HUES48 (cell line): Measurements from ENCODE around the gene KRTAP4-16.
"Not testable (repeated sequence)": the region's sequence is repeated elsewhere in the genome, so short reads cannot be mapped to it uniquely, and the experiment has no call there.

ENCODE experiments used
- H3K27ac ChIP-seq: one replicate; pipeline ENCODE4 v1.7.0; 2013; ENCODE audit warnings: low read depth, low read length, inconsistent platforms
- H3K27me3 ChIP-seq: 2 replicates; pipeline ENCODE4 v1.6.1; 2013; ENCODE audit warnings: mild to moderate bottlenecking, low read length; ENCODE audit not compliant: control insufficient read depth, insufficient read depth
- H3K36me3 ChIP-seq: 2 replicates; pipeline ENCODE4 v1.6.1; 2013; ENCODE audit warnings: low read length; ENCODE audit not compliant: control insufficient read depth, insufficient read depth
- H3K4me1 ChIP-seq: 2 replicates; pipeline ENCODE4 v1.6.1; 2013; ENCODE audit warnings: mild to moderate bottlenecking, low read length; ENCODE audit not compliant: control insufficient read depth, insufficient read depth
- H3K4me3 ChIP-seq: 2 replicates; pipeline ENCODE4 v1.5.1; 2013; ENCODE audit warnings: mild to moderate bottlenecking, low read depth, low read length
- H3K9ac ChIP-seq: 2 replicates; pipeline ENCODE4 v1.6.1; 2013; ENCODE audit warnings: mild to moderate bottlenecking, low read depth, low read length, moderate library complexity
- H3K9me3 ChIP-seq: 2 replicates; pipeline ENCODE4 v1.6.1; 2013; ENCODE audit warnings: low read length; ENCODE audit not compliant: control insufficient read depth, insufficient read depth

KRTAP4-16 gene

DNA sequence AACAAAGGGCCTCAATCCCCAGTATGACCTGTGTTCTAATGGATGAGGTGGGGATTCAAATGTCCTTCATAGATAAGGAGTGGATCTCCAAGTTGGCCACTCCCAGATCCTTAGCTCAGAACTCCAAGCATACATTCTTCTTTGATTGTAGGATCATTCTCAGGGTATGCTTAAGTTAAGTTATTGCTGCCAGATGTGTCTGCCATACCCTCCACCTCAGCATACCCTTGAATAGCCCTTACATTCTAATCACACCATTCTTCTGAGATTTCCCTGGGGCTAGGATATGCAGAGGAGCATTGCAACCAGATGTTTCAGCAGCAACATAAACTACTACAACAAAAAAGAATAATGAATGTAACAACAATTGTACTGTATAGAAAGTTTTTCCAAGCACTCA, 34.7 kb downstream of the KRTAP4-16 start:
- no peak overlapping the region for H3K27ac ChIP-seq
- no peaks in the 10 kb centered on the region for H3K9me3 ChIP-seq
- H3K4me3 ChIP-seq = no peak overlapping the region
- no peaks in the 10 kb centered on the region for H3K36me3 ChIP-seq
- H3K4me1 ChIP-seq = no peaks in the 10 kb centered on the region
- no peaks in the 10 kb centered on the region for H3K27me3 ChIP-seq
- no peak overlapping the region for H3K9ac ChIP-seq

GRCh38 chr17:41065829-41066624, 36.0 kb downstream of the KRTAP4-16 start, which contains the start of gene KRTAP2-4:
Gene KRTAP2-4 (minus strand): TSS chr17:41065879. CDS start chr17:41065845, 34 bp downstream.
- H3K9me3 ChIP-seq = no peaks in the 10 kb centered on the region
- no peak within 1 kb of the TSS for H3K9ac ChIP-seq
- no peak within 1 kb of the TSS for H3K4me3 ChIP-seq
- H3K36me3 ChIP-seq = no peaks in the 10 kb centered on the region
- H3K4me1 ChIP-seq = no peaks in the 10 kb centered on the region
- no peak within 1 kb of the TSS for H3K27ac ChIP-seq
- no peaks in the 10 kb centered on the region for H3K27me3 ChIP-seq

GRCh38 chr17:41065016-41065689, 36.9 kb downstream of the KRTAP4-16 start:
- H3K4me3 ChIP-seq, H3K4me1 ChIP-seq, H3K36me3 ChIP-seq, H3K9ac ChIP-seq, H3K27ac ChIP-seq, H3K27me3 ChIP-seq, H3K9me3 ChIP-seq: not testable (repeated sequence)

DNA sequence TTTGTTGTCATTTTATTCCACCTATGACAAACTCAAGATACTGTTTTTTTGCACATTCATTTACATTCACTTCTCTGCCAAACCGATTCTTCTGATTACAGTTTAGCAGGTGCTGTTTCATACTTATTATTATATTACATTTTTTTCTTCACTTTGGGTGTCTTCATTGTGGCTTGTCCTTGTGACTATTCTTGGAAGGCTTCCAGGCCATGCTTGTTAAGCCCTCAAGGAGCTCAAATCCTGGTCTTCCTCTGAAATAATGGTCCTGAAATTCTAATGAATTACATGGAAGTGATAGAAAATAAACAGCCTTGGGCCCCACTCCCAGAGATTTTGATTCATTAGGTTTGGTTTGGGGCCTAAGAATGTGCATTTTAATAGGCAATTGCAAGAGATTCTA, 37.7 kb downstream of the KRTAP4-16 start:
- Histone ChIP-seq H3K9me3 (no peaks in the 10 kb centered on the region), H3K27ac (no peak overlapping the region), H3K4me3 (no peak overlapping the region), H3K36me3 (no peaks in the 10 kb centered on the region), H3K27me3 (no peaks in the 10 kb centered on the region), H3K4me1 (no peaks in the 10 kb centered on the region; the same call in 1 of the 2 replicates), H3K9ac (no peak overlapping the region)

DNA sequence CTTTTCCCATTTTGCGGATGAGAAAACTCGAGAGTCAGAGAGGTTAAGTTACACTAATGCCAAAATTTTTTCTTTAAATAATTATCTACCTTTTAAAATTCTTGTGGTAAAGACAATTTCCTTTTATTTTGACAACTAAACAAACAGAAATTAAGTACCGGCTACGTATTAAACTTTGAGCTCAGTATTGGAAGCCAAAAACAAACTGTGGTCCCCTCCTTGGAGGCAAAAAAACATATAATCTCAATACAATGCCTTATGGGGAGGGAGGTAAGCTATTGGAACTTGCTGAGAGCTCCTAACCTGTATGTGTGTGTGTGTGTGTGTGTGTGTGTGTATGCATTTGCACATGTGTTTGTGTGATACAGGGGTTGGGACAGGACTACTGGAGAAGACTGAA, 38.6 kb downstream of the KRTAP4-16 start:
- Histone ChIP-seq H3K9me3 (no peaks in the 10 kb centered on the region), H3K4me1 (no peaks in the 10 kb centered on the region; the same call in 1 of the 2 replicates), H3K9ac (no peak overlapping the region), H3K4me3 (no peak overlapping the region), H3K36me3 (no peaks in the 10 kb centered on the region), H3K27me3 (no peaks in the 10 kb centered on the region), H3K27ac (no peak overlapping the region)

DNA sequence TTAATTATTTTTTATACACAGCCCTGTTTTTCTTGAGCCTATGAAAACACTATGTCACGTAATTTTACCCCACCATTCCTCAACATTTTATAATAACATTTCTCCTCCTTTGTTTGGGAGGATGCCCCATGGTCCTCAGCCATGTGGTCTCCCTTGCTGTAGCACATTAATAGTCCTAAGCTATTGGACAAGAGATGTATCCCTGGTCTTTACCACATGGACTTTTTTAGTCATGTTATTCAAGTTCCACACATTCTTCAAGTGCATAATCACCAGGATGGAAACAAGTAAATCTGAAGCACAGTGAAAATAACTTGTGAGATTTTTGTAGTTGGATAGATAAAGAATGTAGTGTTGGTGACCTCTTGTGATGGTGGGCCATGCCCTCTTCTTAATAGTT, 40.0 kb downstream of the KRTAP4-16 start:
- no peak overlapping the region for H3K27ac ChIP-seq
- no peaks in the 10 kb centered on the region; the same call in 1 of the 2 replicates for H3K4me1 ChIP-seq
- H3K9me3 ChIP-seq = no peaks in the 10 kb centered on the region
- H3K36me3 ChIP-seq = no peaks in the 10 kb centered on the region
- no peaks in the 10 kb centered on the region for H3K27me3 ChIP-seq
- H3K4me3 ChIP-seq = no peak overlapping the region
- H3K9ac ChIP-seq = no peak overlapping the region

- Histone ChIP-seq H3K27ac (no peak within 1 kb of the TSS), H3K9ac (no peak within 1 kb of the TSS)
Observed at GRCh38 chr17:41060052-41060604, 41.9 kb downstream of the KRTAP4-16 start, which contains the start of gene KRTAP2-3. Gene KRTAP2-3 (minus strand): TSS chr17:41060114. CDS start chr17:41060050, 64 bp downstream.

DNA sequence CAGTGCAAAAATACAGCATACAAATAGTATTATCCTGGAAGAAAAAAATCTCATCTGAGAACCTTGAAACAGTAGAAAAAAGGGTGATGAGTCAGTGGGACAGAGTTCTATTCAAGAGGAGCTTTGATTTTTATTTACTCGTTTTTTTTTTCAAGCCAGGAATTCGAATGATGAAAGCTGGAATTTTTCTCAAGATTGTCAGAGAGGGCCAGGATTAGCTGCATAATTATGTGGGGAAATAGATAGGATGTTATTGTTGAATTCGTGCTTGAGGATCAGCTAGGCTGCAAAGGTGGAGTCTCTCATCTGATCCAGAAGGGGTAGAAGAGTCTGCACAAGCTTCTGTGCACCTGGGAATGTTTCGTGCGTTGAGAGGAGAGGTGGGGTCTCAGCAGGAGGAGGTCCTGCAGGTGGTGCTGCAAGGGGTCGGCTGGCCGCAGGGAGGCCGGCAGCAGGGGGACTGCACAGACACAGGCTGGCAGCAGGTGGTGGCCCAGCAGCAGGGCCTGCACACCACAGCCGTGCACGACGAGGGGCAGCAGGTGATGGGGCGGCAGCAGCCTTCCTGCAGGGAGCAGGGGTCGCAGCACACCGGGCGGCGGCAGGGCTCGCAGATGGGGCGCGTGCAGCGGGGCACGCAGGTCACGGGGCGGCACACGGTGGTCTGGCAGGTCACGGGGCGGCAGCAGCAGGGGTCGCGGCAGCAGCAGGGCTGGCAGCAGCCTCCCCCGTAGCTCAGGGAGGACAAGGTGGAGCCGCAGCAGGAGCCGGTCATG, 42.5 kb downstream of the KRTAP4-16 start:
- not testable (repeated sequence) for H3K9ac ChIP-seq, H3K27ac ChIP-seq, H3K9me3 ChIP-seq, H3K4me3 ChIP-seq, H3K27me3 ChIP-seq, H3K4me1 ChIP-seq, H3K36me3 ChIP-seq

More at GRCh38 chr17:41060052-41060604, 41.9 kb downstream of the KRTAP4-16 start, which contains the start of gene KRTAP2-3:
- Histone ChIP-seq H3K4me1 (no peaks in the 10 kb centered on the region; the same call in 1 of the 2 replicates), H3K9me3 (no peaks in the 10 kb centered on the region), H3K27me3 (no peaks in the 10 kb centered on the region), H3K36me3 (no peaks in the 10 kb centered on the region), H3K4me3 (no peak within 1 kb of the TSS)

DNA sequence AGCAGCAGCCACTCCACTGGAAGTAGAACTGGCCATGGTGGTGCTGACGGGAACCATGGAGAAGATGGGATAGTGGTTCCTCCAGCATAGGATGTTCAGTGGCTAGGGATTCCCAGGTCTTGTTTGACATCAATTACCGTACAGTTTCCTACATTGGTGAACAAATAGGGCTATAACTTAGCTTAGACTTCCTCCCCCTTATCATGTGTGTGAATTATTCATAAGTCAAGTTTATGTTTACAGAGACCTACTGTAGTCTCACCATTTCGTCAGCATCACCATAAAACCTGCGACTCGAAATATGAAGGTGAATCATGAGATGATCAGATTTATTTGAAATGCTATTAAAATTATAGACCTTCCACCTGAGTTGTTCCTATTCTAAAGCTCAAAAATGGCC, 43.3 kb downstream of the KRTAP4-16 start:
- H3K9ac ChIP-seq = no peak overlapping the region

GRCh38 chr17:41057547-41057946, 44.5 kb downstream of the KRTAP4-16 start:
- Histone ChIP-seq H3K27me3 (no peaks in the 10 kb centered on the region), H3K4me3 (no peak overlapping the region), H3K9ac (no peak overlapping the region), H3K4me1 (no peaks in the 10 kb centered on the region; the same call in 1 of the 2 replicates), H3K36me3 (no peaks in the 10 kb centered on the region), H3K9me3 (no peaks in the 10 kb centered on the region), H3K27ac (no peak overlapping the region)

More for the DNA sequence above, 43.3 kb downstream of the KRTAP4-16 start:
- no peaks in the 10 kb centered on the region for H3K36me3 ChIP-seq
- H3K27ac ChIP-seq = no peak overlapping the region
- H3K4me3 ChIP-seq = no peak overlapping the region
- no peaks in the 10 kb centered on the region; the same call in 1 of the 2 replicates for H3K4me1 ChIP-seq
- H3K27me3 ChIP-seq = no peaks in the 10 kb centered on the region
- no peaks in the 10 kb centered on the region for H3K9me3 ChIP-seq
